Measurements from ENCODE around the gene EDA.

EDA gene

GRCh38 chrX:70013466-70014381 lies 397.8 kb downstream of the EDA start:
- peak; percentile 58 for DNase-seq (ENCODE audit: low read depth)
- H3K4me3 ChIP-seq (replicated peaks; ENCODE audit: low read depth, low read length): no peak overlapping the region
- TF ChIP-seq, protein P1, sequence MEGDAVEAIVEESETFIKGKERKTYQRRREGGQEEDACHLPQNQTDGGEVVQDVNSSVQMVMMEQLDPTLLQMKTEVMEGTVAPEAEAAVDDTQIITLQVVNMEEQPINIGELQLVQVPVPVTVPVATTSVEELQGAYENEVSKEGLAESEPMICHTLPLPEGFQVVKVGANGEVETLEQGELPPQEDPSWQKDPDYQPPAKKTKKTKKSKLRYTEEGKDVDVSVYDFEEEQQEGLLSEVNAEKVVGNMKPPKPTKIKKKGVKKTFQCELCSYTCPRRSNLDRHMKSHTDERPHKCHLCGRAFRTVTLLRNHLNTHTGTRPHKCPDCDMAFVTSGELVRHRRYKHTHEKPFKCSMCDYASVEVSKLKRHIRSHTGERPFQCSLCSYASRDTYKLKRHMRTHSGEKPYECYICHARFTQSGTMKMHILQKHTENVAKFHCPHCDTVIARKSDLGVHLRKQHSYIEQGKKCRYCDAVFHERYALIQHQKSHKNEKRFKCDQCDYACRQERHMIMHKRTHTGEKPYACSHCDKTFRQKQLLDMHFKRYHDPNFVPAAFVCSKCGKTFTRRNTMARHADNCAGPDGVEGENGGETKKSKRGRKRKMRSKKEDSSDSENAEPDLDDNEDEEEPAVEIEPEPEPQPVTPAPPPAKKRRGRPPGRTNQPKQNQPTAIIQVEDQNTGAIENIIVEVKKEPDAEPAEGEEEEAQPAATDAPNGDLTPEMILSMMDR (IDR thresholded peaks at IDR 0.05; ENCODE audit: low read length, missing control alignments): no peak

DNA sequence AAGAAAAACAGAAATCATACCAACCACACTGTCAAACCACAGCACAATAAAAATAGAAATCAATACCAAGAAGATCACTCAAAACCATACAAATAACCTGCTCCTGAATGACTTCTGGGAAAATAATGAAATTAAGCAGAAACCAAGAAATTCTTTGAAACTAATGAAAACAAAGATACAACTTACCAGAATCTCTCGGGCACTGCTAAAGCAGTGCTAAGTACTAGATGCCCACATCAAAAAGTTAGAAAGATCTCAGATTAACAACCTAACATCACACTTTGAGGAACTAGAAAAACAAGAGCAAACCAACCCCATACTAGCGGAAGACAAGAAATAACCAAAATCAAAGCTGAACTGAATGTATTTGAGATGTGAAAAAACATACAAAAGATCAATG lies 400.6 kb downstream of the EDA start:
- TF ChIP-seq, protein P1 (IDR thresholded peaks at IDR 0.05; ENCODE audit: low read length, missing control alignments): no peak
- H3K4me3 ChIP-seq (replicated peaks; ENCODE audit: low read depth, low read length): no peak overlapping the region
- no peak for DNase-seq (ENCODE audit: low read depth)

DNA sequence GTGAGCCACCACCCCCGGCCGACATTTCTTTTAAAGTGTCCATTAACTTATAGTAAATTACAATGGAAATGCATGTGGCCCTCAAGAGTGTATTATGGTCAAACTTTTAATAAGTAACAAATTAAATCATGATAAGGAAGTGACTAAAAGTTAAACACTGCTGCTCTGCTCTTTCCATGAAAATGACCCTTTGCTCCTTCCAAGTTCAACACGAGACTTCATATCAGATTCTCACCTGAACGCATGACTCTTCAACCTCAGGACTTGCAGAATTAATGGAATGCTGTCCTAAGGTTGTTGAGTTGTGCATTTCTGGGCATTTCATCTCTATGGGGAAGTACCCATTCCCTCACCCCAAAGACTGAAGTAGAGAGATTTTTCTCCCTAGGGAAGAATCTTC lies 406.7 kb downstream of the EDA start:
- H3K4me3 ChIP-seq (replicated peaks; ENCODE audit: low read depth, low read length): no peak overlapping the region
- DNase-seq (ENCODE audit: low read depth): no peak
- TF ChIP-seq, protein P1 (IDR thresholded peaks at IDR 0.05; ENCODE audit: low read length, missing control alignments): no peak

DNA sequence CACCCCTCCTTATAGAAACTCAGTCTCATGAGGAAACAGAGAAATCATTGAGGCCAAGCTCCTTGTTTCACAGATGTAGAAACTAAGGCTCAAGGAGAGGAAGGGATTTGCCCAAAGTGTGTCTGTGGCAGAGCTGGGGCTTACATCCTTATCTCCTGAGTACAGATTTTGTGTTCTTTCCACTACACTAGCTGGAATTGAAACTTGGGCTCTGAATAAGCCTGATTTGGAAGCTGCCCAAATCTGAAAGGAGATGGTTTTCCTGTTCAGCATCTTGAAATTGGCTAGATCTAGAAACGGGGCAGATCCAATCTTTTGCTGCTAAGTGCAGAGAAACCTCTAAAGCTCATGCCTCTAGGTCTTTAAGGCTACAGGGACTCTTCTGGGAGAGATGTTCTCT lies 409.6 kb downstream of the EDA start:
- no peak overlapping the region for H3K4me3 ChIP-seq (replicated peaks; ENCODE audit: low read depth, low read length)
- TF ChIP-seq, protein P1 (IDR thresholded peaks at IDR 0.05; ENCODE audit: low read length, missing control alignments): no peak
- peak; percentile 58 for DNase-seq (ENCODE audit: low read depth)

DNA sequence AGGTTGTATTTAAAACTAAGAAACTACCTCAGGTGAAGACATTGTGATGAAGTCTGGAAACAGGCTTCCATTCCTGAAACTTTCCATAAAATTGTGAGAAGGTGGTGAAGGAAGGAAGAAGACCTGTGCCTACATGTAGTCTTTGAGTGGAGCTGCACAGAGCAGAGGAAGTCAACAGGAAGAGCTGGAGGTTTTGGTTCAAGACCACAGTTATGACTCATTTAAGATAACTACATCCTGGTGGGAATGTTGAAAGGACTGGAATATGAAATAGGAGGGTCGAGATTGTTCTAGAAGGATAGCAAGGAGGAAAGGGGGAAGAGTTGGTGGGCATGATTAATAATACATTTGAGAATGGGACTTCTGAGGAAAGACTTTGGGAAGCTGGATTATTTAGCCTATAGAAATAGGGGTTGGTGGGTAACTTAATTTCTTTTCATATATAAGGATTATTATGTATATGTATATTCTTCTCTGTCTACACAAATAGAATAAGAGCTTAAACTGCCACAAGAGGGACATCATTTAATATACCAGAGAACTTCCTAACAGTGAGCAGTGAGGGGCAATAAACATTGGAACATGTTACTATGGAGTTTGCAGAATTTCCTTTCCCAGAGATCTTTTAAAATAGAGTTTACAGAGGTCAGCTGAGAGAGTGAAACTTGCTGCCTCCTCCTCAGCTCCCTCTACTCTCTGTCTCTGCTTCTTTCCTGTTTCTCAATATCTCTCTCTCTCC lies 410.4 kb downstream of the EDA start:
- no peak overlapping the region for H3K4me3 ChIP-seq (replicated peaks; ENCODE audit: low read depth, low read length)
- TF ChIP-seq, protein P1 (IDR thresholded peaks at IDR 0.05; ENCODE audit: low read length, missing control alignments): no peak
- peak; percentile 62 for DNase-seq (ENCODE audit: low read depth)

- H3K4me3 ChIP-seq (replicated peaks; ENCODE audit: low read depth, low read length): no peak overlapping the region
- peak; percentile 57 for DNase-seq (ENCODE audit: low read depth)
- TF ChIP-seq, protein P1 (IDR thresholded peaks at IDR 0.05; ENCODE audit: low read length, missing control alignments): no peak
Observed at GRCh38 chrX:70026851-70027200, 410.9 kb downstream of the EDA start.

Data from fibroblast of pulmonary artery (primary cell).